DND-41 (cell line): Measurements from ENCODE around the gene CHRM4.

Experiments
- CTCF ChIP-seq: IDR thresholded peaks from 2 replicates; pipeline ENCODE4 v1.5.1; 2012; ENCODE audit warnings: borderline replicate concordance, low read length, moderate library complexity, mild to moderate bottlenecking; ENCODE audit not compliant: poor library complexity, severe bottlenecking; ENCODE audit errors: extremely low read depth
- EZH2 ChIP-seq: IDR thresholded peaks from 3 replicates; pipeline ENCODE4 v1.6.1; 2012; ENCODE audit warnings: borderline replicate concordance, low read depth, mild to moderate bottlenecking, moderate library complexity, low read length, inconsistent platforms; ENCODE audit not compliant: severe bottlenecking

- TF ChIP-seq CTCF = no peak
- peak; percentile 98 for TF ChIP-seq EZH2
Observed at GRCh38 chr11:46381048-46381818, 10.3 kb downstream of the CHRM4 start, which contains the start of gene MDK.
